ENCODE data around the gene WDR6. TPM values are rescaled to one million over a fixed set of nuclear protein-coding genes. Genes with fewer than 3 reads are reported as not detected.

Gene WDR6
- total RNA-seq, 1 donor from 2014 or later = 250 TPM

GRCh38 chr3:48963591-48963990 lies 43.6 kb upstream of the WDR6 start:
- no peak for TF ChIP-seq CTCF (IDR thresholded peaks at IDR 0.05)
- intact Hi-C loops (cut with micrococcal nuclease) = no loop called here
- ATAC-seq (ENCODE audit: low read depth) (no peak), DNase-seq (no peak)
- Mint-ChIP-seq H3K4me3 (no peak overlapping the region), H3K27me3 (no peaks in the 10 kb centered on the region), H3K36me3 (ENCODE audit: low read depth) (peaks cover 67% of the 10 kb centered on the region), H3K9me3 (no peaks in the 10 kb centered on the region), H3K4me1 (peaks cover 6% of the 10 kb centered on the region), H3K27ac (no peak overlapping the region)
- ChIA-PET CTCF (no interaction called here), POLR2A (no interaction called here)

DNA sequence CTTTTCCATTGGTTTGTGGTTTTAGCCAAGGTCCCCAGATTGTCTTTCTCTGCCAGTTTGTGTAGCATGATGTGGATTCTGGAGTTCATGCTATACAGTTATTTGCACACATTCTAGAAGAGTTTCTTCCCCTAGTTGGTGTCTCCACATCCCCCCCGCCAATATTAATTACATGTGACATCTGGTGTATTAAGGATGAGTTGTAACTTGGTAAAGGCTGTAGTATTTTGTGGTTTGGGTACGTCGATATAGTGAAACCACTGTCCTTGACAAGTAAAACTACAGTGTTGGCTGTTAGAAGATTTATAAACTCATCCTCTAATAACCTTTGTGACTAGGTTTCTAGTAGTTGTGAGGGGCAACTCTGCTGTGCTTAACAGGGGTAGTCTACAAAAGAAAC lies 40.8 kb upstream of the WDR6 start:
- Mint-ChIP-seq H3K27me3 (no peaks in the 10 kb centered on the region), H3K4me1 (no peaks in the 10 kb centered on the region), H3K9me3 (no peaks in the 10 kb centered on the region), H3K27ac (no peak overlapping the region), H3K4me3 (no peak overlapping the region), H3K36me3 (ENCODE audit: low read depth) (peaks cover 87% of the 10 kb centered on the region)
- POLR2A ChIA-PET = no interaction called here
- no peak for TF ChIP-seq CTCF (IDR thresholded peaks at IDR 0.05)
- DNase-seq (no peak), ATAC-seq (ENCODE audit: low read depth) (no peak)
- CTCF ChIA-PET = no interaction called here
- intact Hi-C loops (cut with micrococcal nuclease) = no loop called here

GRCh38 chr3:48966876-48967361 lies 40.3 kb upstream of the WDR6 start:
- H3K4me3 Mint-ChIP-seq = no peak overlapping the region
- intact Hi-C loops (cut with micrococcal nuclease) = no loop called here

DNA sequence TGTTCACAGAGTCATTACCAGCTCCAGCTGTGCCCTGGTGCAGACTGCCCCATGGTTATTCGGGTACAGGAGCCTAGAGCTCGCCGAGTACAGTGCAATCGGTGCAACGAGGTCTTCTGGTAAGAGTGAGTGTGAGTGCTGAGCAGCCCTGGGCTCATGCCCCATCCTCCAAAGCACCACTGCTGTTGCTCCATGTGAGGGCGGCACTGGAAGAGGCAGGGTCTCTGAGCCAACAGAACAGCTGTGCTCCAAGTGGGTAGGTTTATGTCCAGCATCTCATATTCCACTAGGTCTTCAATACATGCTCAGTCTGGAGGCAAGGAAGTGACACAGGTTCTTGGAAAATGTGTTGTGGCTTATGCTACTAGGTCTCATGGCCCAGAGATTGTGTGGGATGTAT lies 36.6 kb upstream of the WDR6 start:
- H3K4me3 Mint-ChIP-seq = no peak overlapping the region
- H3K27ac Mint-ChIP-seq = no peak overlapping the region
- H3K27me3 Mint-ChIP-seq = no peaks in the 10 kb centered on the region
- H3K36me3 Mint-ChIP-seq (ENCODE audit: low read depth) = peaks cover 88% of the 10 kb centered on the region
- DNase-seq (no peak), ATAC-seq (ENCODE audit: low read depth) (no peak)
- H3K9me3 Mint-ChIP-seq = no peaks in the 10 kb centered on the region
- no peaks in the 10 kb centered on the region for H3K4me1 Mint-ChIP-seq
- ChIA-PET CTCF (no interaction called here), POLR2A (no interaction called here)
- intact Hi-C loops (cut with micrococcal nuclease) = no loop called here
- no peak for TF ChIP-seq CTCF (IDR thresholded peaks at IDR 0.05)

More at GRCh38 chr3:48966876-48967361, 40.3 kb upstream of the WDR6 start:
- no peak for TF ChIP-seq CTCF (IDR thresholded peaks at IDR 0.05)
- H3K36me3 Mint-ChIP-seq (ENCODE audit: low read depth) = peaks cover 87% of the 10 kb centered on the region
- ChIA-PET CTCF (no interaction called here), POLR2A (no interaction called here)
- DNase-seq (no peak), ATAC-seq (ENCODE audit: low read depth) (no peak)
- H3K27ac Mint-ChIP-seq = no peak overlapping the region
- H3K9me3 Mint-ChIP-seq = no peaks in the 10 kb centered on the region
- H3K27me3 Mint-ChIP-seq = no peaks in the 10 kb centered on the region
- no peaks in the 10 kb centered on the region for H3K4me1 Mint-ChIP-seq

- Mint-ChIP-seq H3K27ac (no peak overlapping the region), H3K27me3 (no peaks in the 10 kb centered on the region), H3K9me3 (no peaks in the 10 kb centered on the region), H3K36me3 (ENCODE audit: low read depth) (peaks cover 78% of the 10 kb centered on the region), H3K4me3 (no peak overlapping the region), H3K4me1 (no peaks in the 10 kb centered on the region)
- CTCF ChIA-PET = no interaction called here
- no peak for ATAC-seq (ENCODE audit: low read depth)
- intact Hi-C loops (cut with micrococcal nuclease) = no loop called here
- DNase-seq = no peak
- no peak for TF ChIP-seq CTCF (IDR thresholded peaks at IDR 0.05)
- POLR2A ChIA-PET = interaction anchor here (0.5 kb wide), 2 partner anchors 32 to 1999 kb away, joined by 3 to 8 read pairs; no protein-coding TSS in a partner anchor
Measured at GRCh38 chr3:48974076-48974864, 32.9 kb upstream of the WDR6 start.

All from activated B cell treated with CpG ODN at 0.5 μM for 24 hours (primary cell).